Measurements from ENCODE around the gene ZNF785.

- TF ChIP-seq CTCF (IDR thresholded peaks at IDR 0.05) (no peak), POLR2A (IDR thresholded peaks at IDR 0.05) (no peak)
Observed at GRCh38 chr16:30562021-30562420, 23.5 kb downstream of the ZNF785 start.

Data from lower leg skin (tissue), 3 donors.